ENCODE results near the gene CCDC73. TPM values are rescaled to one million over a fixed set of nuclear protein-coding genes. Genes with fewer than 3 reads are reported as not detected.
"Not testable (repeated sequence)": the region's sequence is repeated elsewhere in the genome, so short reads cannot be mapped to it uniquely, and the experiment has no call there.

Gene CCDC73
- not detected for total RNA-seq

GRCh38 chr11:32794439-32794838 is at the start of gene CCDC73:
Gene CCDC73, minus strand, starts transcription at chr11:32794662. Its CDS starts 34,419 bp downstream, at chr11:32760243.
- DNase-seq, result no peak

- no peak for DNase-seq
Measured at GRCh38 chr11:32843544-32843943, 49.1 kb upstream of the CCDC73 start.

GRCh38 chr11:32840587-32840986 is 46.1 kb upstream of the CCDC73 start:
- no peak for DNase-seq

GRCh38 chr11:32839308-32839707 is 44.8 kb upstream of the CCDC73 start:
- no peak for DNase-seq

- no peak for DNase-seq
Measured at GRCh38 chr11:32838505-32839274, 44.2 kb upstream of the CCDC73 start.

GRCh38 chr11:32836946-32837345 is 42.5 kb upstream of the CCDC73 start:
- no peak for DNase-seq

- DNase-seq, result no peak
Measured at GRCh38 chr11:32833921-32834320, 39.5 kb upstream of the CCDC73 start.

GRCh38 chr11:32831221-32831620 is 36.8 kb upstream of the CCDC73 start:
- no peak for DNase-seq

- no peak for DNase-seq
Measured at GRCh38 chr11:32830796-32831195, 36.3 kb upstream of the CCDC73 start.

- no peak for DNase-seq
Measured at GRCh38 chr11:32830413-32830738, 35.9 kb upstream of the CCDC73 start.

- DNase-seq, result no peak
Measured at GRCh38 chr11:32829680-32830412, 35.4 kb upstream of the CCDC73 start, which contains the start of gene PRRG4. Gene PRRG4, plus strand, starts transcription at chr11:32829927. Its CDS starts 603 bp downstream, at chr11:32830530.

GRCh38 chr11:32829157-32829679 is 34.8 kb upstream of the CCDC73 start:
- no peak for DNase-seq

- no peak for DNase-seq
Measured at GRCh38 chr11:32827276-32827675, 32.8 kb upstream of the CCDC73 start.

GRCh38 chr11:32826113-32826512 is 31.7 kb upstream of the CCDC73 start:
- no peak for DNase-seq

GRCh38 chr11:32823617-32824016 is 29.2 kb upstream of the CCDC73 start:
- not testable (repeated sequence) for DNase-seq

GRCh38 chr11:32821917-32822560 is 27.6 kb upstream of the CCDC73 start:
- DNase-seq, result no peak

GRCh38 chr11:32821517-32821916 is 27.1 kb upstream of the CCDC73 start:
- DNase-seq, result no peak

- DNase-seq, result no peak
Measured at GRCh38 chr11:32820497-32820896, 26.0 kb upstream of the CCDC73 start.

GRCh38 chr11:32819187-32819586 is 24.7 kb upstream of the CCDC73 start:
- no peak for DNase-seq

- DNase-seq, result no peak
Measured at GRCh38 chr11:32817852-32818183, 23.4 kb upstream of the CCDC73 start.

- DNase-seq, result no peak
Measured at GRCh38 chr11:32817181-32817851, 22.9 kb upstream of the CCDC73 start.

- DNase-seq, result no peak
Measured at GRCh38 chr11:32809313-32809712, 14.9 kb upstream of the CCDC73 start.

GRCh38 chr11:32796425-32796824 is 2.0 kb upstream of the CCDC73 start:
- no peak for DNase-seq
